Parathyroid adenoma (tissue), 2 donors: ENCODE measurements around the gene STRN4.

Experiments
- H2AFZ ChIP-seq: fragments of 300-600 bp; sonication (generic); one replicate; pipeline ENCODE4 v1.7.0; 2017; ENCODE audit warnings: antibody characterized with exemption, mild to moderate bottlenecking
- H3K27ac ChIP-seq: fragments of 300-600 bp; sonication (generic); one replicate; pipeline ENCODE4 v1.7.0; 2017
- H3K27me3 ChIP-seq: fragments of 300-600 bp; sonication (generic); one replicate; pipeline ENCODE4 v1.7.0; 2017; ENCODE audit warnings: low read length; ENCODE audit not compliant: control insufficient read depth, insufficient read depth
- H3K36me3 ChIP-seq: fragments of 300-600 bp; sonication (generic); one replicate; pipeline ENCODE4 v1.7.0; 2017; ENCODE audit warnings: low read length; ENCODE audit not compliant: control insufficient read depth, insufficient read depth
- H3K4me1 ChIP-seq: fragments of 300-600 bp; sonication (generic); one replicate; pipeline ENCODE4 v1.7.0; 2017; ENCODE audit warnings: control low read depth
- H3K4me2 ChIP-seq: fragments of 300-600 bp; sonication (generic); one replicate; pipeline ENCODE4 v1.7.0; 2017; ENCODE audit warnings: low read length
- H3K4me3 ChIP-seq: fragments of 300-600 bp; sonication (generic); one replicate; pipeline ENCODE4 v1.7.0; 2017; ENCODE audit warnings: low read depth, low read length
- H3K79me2 ChIP-seq: fragments of 300-600 bp; sonication (generic); one replicate; pipeline ENCODE4 v1.7.0; 2017; ENCODE audit warnings: control low read depth
- H3K9ac ChIP-seq: fragments of 300-600 bp; sonication (generic); one replicate; pipeline ENCODE4 v1.7.0; 2017; ENCODE audit warnings: mild to moderate bottlenecking
- H3K9me3 ChIP-seq: fragments of 300-600 bp; sonication (generic); one replicate; pipeline ENCODE4 v1.7.0; 2017; ENCODE audit warnings: low read length; ENCODE audit not compliant: control insufficient read depth
- TF ChIP-seq, protein P1 (sequence below): fragments of 300-600 bp; sonication (generic); IDR thresholded peaks from one replicate; pipeline ENCODE4 v1.7.0; 2017; ENCODE audit warnings: antibody characterized with exemption, mild to moderate bottlenecking
- donor health status: primary hyperparathyroidism.

STRN4 gene

GRCh38 chr19:46692918-46693722, 53.1 kb downstream of the STRN4 start:
- H3K27ac ChIP-seq = no peak overlapping the region

DNA sequence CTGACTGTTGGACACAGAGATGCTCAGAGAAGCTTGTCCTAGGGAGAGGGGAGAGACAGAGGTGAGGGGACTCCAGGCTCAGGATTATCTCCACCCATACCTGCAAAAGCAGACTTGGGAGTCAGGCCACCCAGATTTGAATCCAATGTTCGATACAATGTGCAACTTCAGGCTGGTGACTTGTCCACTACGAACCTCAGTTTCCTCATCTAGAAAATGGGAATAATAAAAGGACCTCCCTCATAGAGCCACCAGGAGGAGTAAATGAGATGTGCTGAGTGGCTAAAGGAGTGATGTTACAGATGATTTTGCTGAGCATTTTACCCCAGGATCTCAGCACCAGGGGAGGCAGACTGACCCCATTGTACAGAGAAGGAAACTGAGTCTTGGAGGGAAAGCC, 54.3 kb downstream of the STRN4 start:
- no peak overlapping the region for H3K4me2 ChIP-seq
- H3K9me3 ChIP-seq = no peaks in the 10 kb centered on the region
- TF ChIP-seq, protein P1, sequence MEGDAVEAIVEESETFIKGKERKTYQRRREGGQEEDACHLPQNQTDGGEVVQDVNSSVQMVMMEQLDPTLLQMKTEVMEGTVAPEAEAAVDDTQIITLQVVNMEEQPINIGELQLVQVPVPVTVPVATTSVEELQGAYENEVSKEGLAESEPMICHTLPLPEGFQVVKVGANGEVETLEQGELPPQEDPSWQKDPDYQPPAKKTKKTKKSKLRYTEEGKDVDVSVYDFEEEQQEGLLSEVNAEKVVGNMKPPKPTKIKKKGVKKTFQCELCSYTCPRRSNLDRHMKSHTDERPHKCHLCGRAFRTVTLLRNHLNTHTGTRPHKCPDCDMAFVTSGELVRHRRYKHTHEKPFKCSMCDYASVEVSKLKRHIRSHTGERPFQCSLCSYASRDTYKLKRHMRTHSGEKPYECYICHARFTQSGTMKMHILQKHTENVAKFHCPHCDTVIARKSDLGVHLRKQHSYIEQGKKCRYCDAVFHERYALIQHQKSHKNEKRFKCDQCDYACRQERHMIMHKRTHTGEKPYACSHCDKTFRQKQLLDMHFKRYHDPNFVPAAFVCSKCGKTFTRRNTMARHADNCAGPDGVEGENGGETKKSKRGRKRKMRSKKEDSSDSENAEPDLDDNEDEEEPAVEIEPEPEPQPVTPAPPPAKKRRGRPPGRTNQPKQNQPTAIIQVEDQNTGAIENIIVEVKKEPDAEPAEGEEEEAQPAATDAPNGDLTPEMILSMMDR = no peak
- H3K36me3 ChIP-seq = no peaks in the 10 kb centered on the region
- H3K27ac ChIP-seq = no peak overlapping the region
- no peak overlapping the region for H3K9ac ChIP-seq
- H3K4me1 ChIP-seq = no peaks in the 10 kb centered on the region
- no peak overlapping the region for H2AFZ ChIP-seq
- H3K79me2 ChIP-seq = no peaks in the 10 kb centered on the region
- H3K27me3 ChIP-seq = no peaks in the 10 kb centered on the region
- H3K4me3 ChIP-seq = no peak overlapping the region

More at GRCh38 chr19:46692918-46693722, 53.1 kb downstream of the STRN4 start:
- H3K79me2 ChIP-seq = peaks cover under 1% of the 10 kb centered on the region
- H3K9ac ChIP-seq = no peak overlapping the region
- TF ChIP-seq, protein P1 = no peak
- no peak overlapping the region for H2AFZ ChIP-seq
- no peaks in the 10 kb centered on the region for H3K27me3 ChIP-seq
- H3K9me3 ChIP-seq = no peaks in the 10 kb centered on the region
- no peak overlapping the region for H3K4me2 ChIP-seq
- no peaks in the 10 kb centered on the region for H3K4me1 ChIP-seq
- no peaks in the 10 kb centered on the region for H3K36me3 ChIP-seq
- H3K4me3 ChIP-seq = no peak overlapping the region

DNA sequence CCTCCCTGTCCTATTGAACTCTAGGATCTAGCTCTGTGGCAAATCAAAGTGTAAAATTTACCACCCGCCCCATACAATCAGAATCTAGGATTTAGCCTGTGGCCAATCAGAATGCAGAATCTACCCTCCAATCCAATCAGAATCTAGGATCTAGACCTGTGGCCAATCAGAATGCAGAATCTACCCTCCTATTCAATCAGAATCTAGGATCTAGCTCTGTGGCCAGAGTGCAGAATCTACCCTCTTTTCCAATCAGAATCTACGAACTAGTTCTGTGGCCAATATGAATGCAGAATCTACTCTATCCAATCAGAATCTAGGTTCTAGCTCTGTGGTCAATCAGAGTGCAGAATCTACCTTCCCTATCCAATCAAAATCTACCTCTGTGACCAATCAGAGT, 55.1 kb downstream of the STRN4 start:
- Histone ChIP-seq H3K9me3 (no peaks in the 10 kb centered on the region), H3K9ac (no peak overlapping the region), H3K27ac (no peak overlapping the region), H3K4me3 (no peak overlapping the region), H3K4me2 (no peak overlapping the region), H3K79me2 (no peaks in the 10 kb centered on the region), H2AFZ (no peak overlapping the region), H3K4me1 (no peaks in the 10 kb centered on the region), H3K27me3 (no peaks in the 10 kb centered on the region), H3K36me3 (no peaks in the 10 kb centered on the region)
- TF ChIP-seq, protein P1 = no peak

DNA sequence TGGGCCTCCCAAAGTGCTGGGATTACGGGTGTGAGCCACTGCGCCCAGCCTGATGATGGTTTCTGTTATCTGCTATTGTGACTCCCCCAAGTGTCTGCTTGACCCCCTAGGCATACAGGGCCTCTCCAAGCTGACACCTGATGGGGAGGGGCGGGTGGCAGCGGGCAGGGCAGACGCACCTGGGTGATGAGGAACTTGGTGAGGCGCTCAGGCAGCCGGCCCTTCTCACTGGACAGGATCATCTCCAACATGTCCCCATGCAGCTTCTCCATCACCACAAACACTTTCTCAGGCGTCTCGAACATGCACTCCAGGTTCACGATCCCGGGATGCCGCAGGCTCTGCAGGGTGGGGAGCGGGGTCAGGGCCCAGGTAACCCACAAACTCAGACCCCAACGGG, 56.9 kb downstream of the STRN4 start:
- H3K27me3 ChIP-seq = no peaks in the 10 kb centered on the region
- TF ChIP-seq, protein P1 = no peak
- H3K4me1 ChIP-seq = no peaks in the 10 kb centered on the region
- H3K27ac ChIP-seq = no peak overlapping the region
- H3K4me2 ChIP-seq = no peak overlapping the region
- H3K79me2 ChIP-seq = no peaks in the 10 kb centered on the region
- no peaks in the 10 kb centered on the region for H3K9me3 ChIP-seq
- H3K4me3 ChIP-seq = no peak overlapping the region
- no peak overlapping the region for H2AFZ ChIP-seq
- no peaks in the 10 kb centered on the region for H3K36me3 ChIP-seq
- H3K9ac ChIP-seq = no peak overlapping the region
